OCI-LY1 (cell line): Measurements from ENCODE around the gene NTS.

Experiments used
- H2AFZ ChIP-seq: fragments of 200-600 bp; sonication (generic), shearing (Covaris generic); 2 replicates; pipeline ENCODE4 v1.6.0; 2014; ENCODE audit warnings: antibody characterized with exemption, mild to moderate bottlenecking, low read length
- H3F3A ChIP-seq: fragments of 200-600 bp; sonication (generic), shearing (Covaris generic); 2 replicates; pipeline ENCODE4 v1.6.0; 2014; ENCODE audit warnings: mild to moderate bottlenecking, antibody characterized with exemption, low read length, moderate library complexity; ENCODE audit not compliant: insufficient read depth
- H3K27ac ChIP-seq: fragments of 200-600 bp; sonication (generic); 2 replicates; pipeline ENCODE4 v1.5.1; 2014; ENCODE audit warnings: low read length, mixed run types, mild to moderate bottlenecking, low read depth; ENCODE audit not compliant: poor library complexity, severe bottlenecking
- H3K27me3 ChIP-seq: fragments of 200-600 bp; sonication (generic); 2 replicates; pipeline ENCODE4 v1.6.0; 2014; ENCODE audit warnings: antibody characterized with exemption, mild to moderate bottlenecking, low read length, moderate library complexity; ENCODE audit not compliant: insufficient read depth
- H3K36me3 ChIP-seq: fragments of 200-600 bp; sonication (generic); 2 replicates; pipeline ENCODE4 v1.6.1; 2014; ENCODE audit warnings: mild to moderate bottlenecking, antibody characterized with exemption, low read length, moderate library complexity, mixed read lengths; ENCODE audit not compliant: insufficient read depth
- H3K4me1 ChIP-seq: fragments of 200-600 bp; sonication (generic); 2 replicates; pipeline ENCODE4 v1.5.1; 2014; ENCODE audit warnings: mild to moderate bottlenecking, low read length, moderate library complexity; ENCODE audit not compliant: insufficient read depth, severe bottlenecking
- H3K4me2 ChIP-seq: fragments of 200-600 bp; sonication (generic), shearing (Covaris generic); 2 replicates; pipeline ENCODE4 v1.6.1; 2014; ENCODE audit warnings: low read length
- H3K4me3 ChIP-seq: fragments of 200-600 bp; sonication (generic); 2 replicates; pipeline ENCODE4 v1.5.1; 2014; ENCODE audit warnings: low read length, low read depth, mild to moderate bottlenecking, mixed read lengths; ENCODE audit not compliant: poor library complexity, severe bottlenecking
- H3K79me2 ChIP-seq: fragments of 200-600 bp; shearing (Covaris generic); 2 replicates; pipeline ENCODE4 v1.6.1; 2016; ENCODE audit warnings: mixed run types, low read length, mixed read lengths; ENCODE audit not compliant: insufficient read depth
- H3K9ac ChIP-seq: fragments of 200-600 bp; sonication (generic), shearing (Covaris generic); 2 replicates; pipeline ENCODE4 v1.6.1; 2014; ENCODE audit warnings: mild to moderate bottlenecking, low read length, mixed read lengths
- H3K9me2 ChIP-seq: fragments of 200-600 bp; sonication (generic), shearing (Covaris generic); 2 replicates; pipeline ENCODE4 v1.6.1; 2014; ENCODE audit warnings: low read depth, mild to moderate bottlenecking, low read length, mixed read lengths
- H3K9me3 ChIP-seq: fragments of 200-600 bp; shearing (Covaris generic); 2 replicates; pipeline ENCODE4 v1.6.1; 2014; ENCODE audit warnings: low read length, mixed read lengths
- H4K20me1 ChIP-seq: fragments of 200-600 bp; sonication (generic), shearing (Covaris generic); 2 replicates; pipeline ENCODE4 v1.6.0; 2016; ENCODE audit warnings: mild to moderate bottlenecking, low read length; ENCODE audit not compliant: insufficient read depth
- EZH2 ChIP-seq: fragments of 200-600 bp; sonication (generic), shearing (Covaris generic); IDR thresholded peaks from 2 replicates; pipeline ENCODE4 v1.8.0; 2017; ENCODE audit warnings: borderline replicate concordance, mixed run types, mild to moderate bottlenecking, antibody characterized with exemption, low read length, moderate library complexity, mixed read lengths
- TF ChIP-seq, protein P1 (sequence below): fragments of 200-600 bp; sonication (generic), shearing (Covaris generic); IDR thresholded peaks from 2 replicates; pipeline ENCODE4 v1.5.1; 2017; ENCODE audit warnings: mild to moderate bottlenecking, antibody characterized with exemption, low read length, moderate library complexity, mixed read lengths

Gene NTS

DNA sequence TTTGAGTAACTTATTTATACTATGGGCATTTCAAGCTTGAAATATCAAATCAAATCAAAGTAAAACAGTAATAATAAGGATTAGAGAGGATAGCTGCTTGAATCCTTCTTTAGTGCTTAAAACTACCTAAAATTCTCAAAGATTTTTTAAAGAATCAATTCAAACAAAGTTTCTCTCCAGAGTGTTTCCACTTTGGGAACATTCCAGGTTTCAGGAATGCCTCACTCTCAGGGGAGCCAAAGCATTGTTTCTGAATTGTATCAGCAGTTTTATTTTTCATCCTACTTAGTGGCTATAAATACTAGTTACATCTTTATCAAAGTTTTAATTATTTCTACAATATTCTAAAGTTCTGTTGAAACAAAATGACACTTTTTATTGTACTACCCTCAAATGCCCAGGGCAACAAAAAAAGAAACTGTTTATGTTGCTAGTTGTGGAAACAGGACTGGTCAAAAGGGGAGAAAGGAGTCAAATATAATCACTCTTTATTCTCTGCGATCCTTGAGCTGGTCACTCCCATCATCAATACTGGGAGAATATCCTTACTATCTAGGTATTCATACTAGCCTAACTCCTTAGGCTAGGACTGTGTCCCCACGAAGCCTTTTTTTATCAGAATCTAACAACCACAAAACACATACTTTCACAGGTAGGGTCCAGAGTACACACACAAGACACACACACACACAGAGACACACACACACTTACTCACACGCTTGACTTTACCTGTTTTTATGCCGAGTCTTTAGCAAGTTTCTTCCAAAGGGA lies 38.5 kb upstream of the NTS start:
- Histone ChIP-seq H3K36me3 (no peaks in the 10 kb centered on the region), H2AFZ (no peak overlapping the region), H3K9me3 (no peaks in the 10 kb centered on the region), H3K4me3 (no peak overlapping the region), H3K4me1 (no peaks in the 10 kb centered on the region), H3F3A (no peaks in the 10 kb centered on the region), H3K9ac (no peak overlapping the region), H3K27ac (no peak overlapping the region), H4K20me1 (no peaks in the 10 kb centered on the region), H3K9me2 (no peaks in the 10 kb centered on the region), H3K79me2 (no peaks in the 10 kb centered on the region), H3K27me3 (no peaks in the 10 kb centered on the region), H3K4me2 (no peak overlapping the region)
- no peak for TF ChIP-seq EZH2
- TF ChIP-seq, protein P1, sequence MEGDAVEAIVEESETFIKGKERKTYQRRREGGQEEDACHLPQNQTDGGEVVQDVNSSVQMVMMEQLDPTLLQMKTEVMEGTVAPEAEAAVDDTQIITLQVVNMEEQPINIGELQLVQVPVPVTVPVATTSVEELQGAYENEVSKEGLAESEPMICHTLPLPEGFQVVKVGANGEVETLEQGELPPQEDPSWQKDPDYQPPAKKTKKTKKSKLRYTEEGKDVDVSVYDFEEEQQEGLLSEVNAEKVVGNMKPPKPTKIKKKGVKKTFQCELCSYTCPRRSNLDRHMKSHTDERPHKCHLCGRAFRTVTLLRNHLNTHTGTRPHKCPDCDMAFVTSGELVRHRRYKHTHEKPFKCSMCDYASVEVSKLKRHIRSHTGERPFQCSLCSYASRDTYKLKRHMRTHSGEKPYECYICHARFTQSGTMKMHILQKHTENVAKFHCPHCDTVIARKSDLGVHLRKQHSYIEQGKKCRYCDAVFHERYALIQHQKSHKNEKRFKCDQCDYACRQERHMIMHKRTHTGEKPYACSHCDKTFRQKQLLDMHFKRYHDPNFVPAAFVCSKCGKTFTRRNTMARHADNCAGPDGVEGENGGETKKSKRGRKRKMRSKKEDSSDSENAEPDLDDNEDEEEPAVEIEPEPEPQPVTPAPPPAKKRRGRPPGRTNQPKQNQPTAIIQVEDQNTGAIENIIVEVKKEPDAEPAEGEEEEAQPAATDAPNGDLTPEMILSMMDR, result no peak

- no peak for TF ChIP-seq EZH2
- TF ChIP-seq, protein P1, result no peak
- no peak within 1 kb of the TSS for H3K4me2 ChIP-seq
Observed at GRCh38 chr12:85836197-85837090, 37.7 kb upstream of the NTS start, which contains the start of gene RASSF9. Gene RASSF9 (minus strand): TSS chr12:85836409. CDS start chr12:85836201, 208 bp downstream.

GRCh38 chr12:85843606-85844310 lies 30.3 kb upstream of the NTS start:
- H3F3A ChIP-seq, result no peaks in the 10 kb centered on the region
- H3K36me3 ChIP-seq, result no peaks in the 10 kb centered on the region
- no peak overlapping the region for H2AFZ ChIP-seq
- H3K4me2 ChIP-seq, result no peak overlapping the region
- TF ChIP-seq, protein P1, result no peak
- TF ChIP-seq EZH2, result no peak
- no peaks in the 10 kb centered on the region for H3K4me1 ChIP-seq
- H3K9ac ChIP-seq, result no peak overlapping the region
- H4K20me1 ChIP-seq, result no peaks in the 10 kb centered on the region
- H3K4me3 ChIP-seq, result no peak overlapping the region
- H3K27me3 ChIP-seq, result no peaks in the 10 kb centered on the region
- H3K27ac ChIP-seq, result no peak overlapping the region
- no peaks in the 10 kb centered on the region for H3K79me2 ChIP-seq
- H3K9me2 ChIP-seq, result no peaks in the 10 kb centered on the region
- no peaks in the 10 kb centered on the region for H3K9me3 ChIP-seq

More at GRCh38 chr12:85836197-85837090, 37.7 kb upstream of the NTS start, which contains the start of gene RASSF9:
- Histone ChIP-seq H3K4me1 (no peaks in the 10 kb centered on the region), H3K4me3 (no peak within 1 kb of the TSS), H3K9me2 (no peaks in the 10 kb centered on the region), H3K27ac (no peak within 1 kb of the TSS), H3F3A (no peaks in the 10 kb centered on the region), H4K20me1 (no peaks in the 10 kb centered on the region), H3K27me3 (no peaks in the 10 kb centered on the region), H3K9me3 (no peaks in the 10 kb centered on the region), H3K9ac (no peak within 1 kb of the TSS), H2AFZ (no peak within 1 kb of the TSS), H3K36me3 (no peaks in the 10 kb centered on the region), H3K79me2 (no peaks in the 10 kb centered on the region)
